Vagina (tissue), 2 donors: ENCODE data around the gene PLCB1.

ENCODE experiments used
- CTCF ChIP-seq, 3 experiments: fragments of 450-650 bp in 2 of 3; fragments of 200-600 bp in 1 of 3; sonication (generic) in 1 of 3; IDR thresholded peaks; one replicate each; pipeline ENCODE4 v1.5.1; 2017 to 2019; ENCODE audit warnings: antibody characterized with exemption in 3 of 3, mild to moderate bottlenecking in 2 of 3, moderate library complexity in 2 of 3
- POLR2A ChIP-seq, 2 donors: fragments of 450-650 bp; IDR thresholded peaks; one replicate each; pipeline ENCODE4 v1.6.1; 2017; ENCODE audit warnings: antibody characterized with exemption in 2 of 2, mild to moderate bottlenecking in 2 of 2, moderate library complexity in 2 of 2
- POLR2AphosphoS5 ChIP-seq, 2 donors: sonication (generic); formaldehyde crosslinking; IDR thresholded peaks; one replicate each; pipeline ENCODE4 v1.9.0; 2017; ENCODE audit warnings: antibody characterized with exemption in 2 of 2, mild to moderate bottlenecking in 2 of 2, low read depth in 1 of 2; ENCODE audit not compliant: insufficient read depth in 1 of 2

DNA sequence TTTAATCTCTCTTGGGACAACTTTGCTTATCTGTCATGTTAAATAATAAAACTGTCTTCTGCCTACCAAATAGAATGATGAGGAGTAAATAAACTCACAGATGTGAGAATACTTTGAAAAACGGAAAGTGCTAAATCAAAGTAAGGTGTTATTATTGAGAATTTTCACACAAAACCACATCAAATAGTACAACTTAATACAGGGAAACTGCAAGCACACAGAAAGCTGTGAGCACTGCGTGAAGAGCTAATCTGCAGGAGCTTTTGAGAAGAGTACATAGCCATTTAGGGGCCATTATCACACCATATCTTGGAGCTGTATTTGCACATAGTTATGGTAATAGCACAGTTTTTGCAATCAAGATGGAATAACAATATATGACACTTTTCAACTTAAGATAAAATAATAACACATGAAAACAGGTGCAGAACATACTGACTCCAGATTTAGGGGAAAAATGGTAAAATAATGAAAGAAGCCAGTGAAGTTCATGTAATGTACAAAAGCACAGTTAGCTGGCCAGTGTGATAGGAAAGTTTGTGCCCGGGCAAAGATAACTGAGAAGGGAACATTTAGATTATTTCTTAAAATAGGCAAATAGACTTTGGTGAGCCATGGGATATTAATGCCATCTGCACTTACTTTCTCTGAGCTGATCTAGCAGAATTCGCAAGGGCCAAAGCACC is 538.3 kb downstream of the PLCB1 start:
- TF ChIP-seq CTCF (IDR thresholded peaks at IDR 0.05) (no peak), POLR2A (IDR thresholded peaks at IDR 0.05) (no peak), POLR2AphosphoS5 (IDR thresholded peaks at IDR 0.05; ENCODE audit: insufficient read depth in 1 of 2, low read depth in 1 of 2) (no peak)
